Measurements from ENCODE around the gene RSPRY1.
"Not testable (repeated sequence)": the region's sequence is repeated elsewhere in the genome, so short reads cannot be mapped to it uniquely, and the experiment has no call there.

Gene RSPRY1

GRCh38 chr16:57186872-57187854 is 1.0 kb downstream of the RSPRY1 start:
- peak; percentile 62 for DNase-seq

GRCh38 chr16:57187902-57188710 is 2.0 kb downstream of the RSPRY1 start:
- DNase-seq: not testable (repeated sequence)

- DNase-seq: no peak
These were observed 2.5 kb downstream of the RSPRY1 start for GRCh38 chr16:57188711-57189002.

- not testable (repeated sequence) for DNase-seq
These were observed 3.4 kb downstream of the RSPRY1 start for GRCh38 chr16:57189527-57189926.

- no peak for DNase-seq
These were observed 4.0 kb downstream of the RSPRY1 start for GRCh38 chr16:57190136-57190535.

GRCh38 chr16:57191056-57191571 is 5.0 kb downstream of the RSPRY1 start:
- DNase-seq: no peak

GRCh38 chr16:57192146-57192545 is 6.0 kb downstream of the RSPRY1 start:
- DNase-seq: no peak

- DNase-seq: no peak
These were observed 6.8 kb downstream of the RSPRY1 start for GRCh38 chr16:57192720-57193486.

- DNase-seq: no peak
These were observed 8.4 kb downstream of the RSPRY1 start for GRCh38 chr16:57194512-57194911.

- no peak for DNase-seq
These were observed 10.2 kb downstream of the RSPRY1 start for GRCh38 chr16:57196286-57196685.

GRCh38 chr16:57196753-57197152 is 10.6 kb downstream of the RSPRY1 start:
- DNase-seq: no peak

- not testable (repeated sequence) for DNase-seq
These were observed 14.2 kb downstream of the RSPRY1 start for GRCh38 chr16:57200321-57200720.

- DNase-seq: not testable (repeated sequence)
These were observed 14.8 kb downstream of the RSPRY1 start for GRCh38 chr16:57200926-57201325.

GRCh38 chr16:57202095-57202886 is 16.2 kb downstream of the RSPRY1 start:
- DNase-seq: no peak

- DNase-seq: no peak
These were observed 17.3 kb downstream of the RSPRY1 start for GRCh38 chr16:57203451-57203850.

- no peak for DNase-seq
These were observed 18.5 kb downstream of the RSPRY1 start for GRCh38 chr16:57204675-57205074.

- DNase-seq: no peak
These were observed 22.8 kb downstream of the RSPRY1 start for GRCh38 chr16:57208926-57209325.

- DNase-seq: no peak
These were observed 23.7 kb downstream of the RSPRY1 start for GRCh38 chr16:57209780-57210179.

GRCh38 chr16:57213462-57213861 is 27.3 kb downstream of the RSPRY1 start:
- DNase-seq: no peak

- no peak for DNase-seq
These were observed 30.8 kb downstream of the RSPRY1 start for GRCh38 chr16:57216968-57217367.

- DNase-seq: no peak
These were observed 36.9 kb downstream of the RSPRY1 start for GRCh38 chr16:57223057-57223456.

All from activated CD8-positive, alpha-beta memory T cell treated with anti-CD3 and anti-CD28 coated beads, Interleukin-2, amount 50 U/mL, for 48 hours (primary cell).